ENCODE data around the gene AOX1. TPM values are rescaled to one million over a fixed set of nuclear protein-coding genes. Genes with fewer than 3 reads are reported as not detected.

AOX1 gene
- total and polyA plus RNA-seq, 2 of the 8 experiments (the other 6 are each of a cell fraction or from before 2014, with no cell fraction given): 5.6 to 8.3 TPM

DNA sequence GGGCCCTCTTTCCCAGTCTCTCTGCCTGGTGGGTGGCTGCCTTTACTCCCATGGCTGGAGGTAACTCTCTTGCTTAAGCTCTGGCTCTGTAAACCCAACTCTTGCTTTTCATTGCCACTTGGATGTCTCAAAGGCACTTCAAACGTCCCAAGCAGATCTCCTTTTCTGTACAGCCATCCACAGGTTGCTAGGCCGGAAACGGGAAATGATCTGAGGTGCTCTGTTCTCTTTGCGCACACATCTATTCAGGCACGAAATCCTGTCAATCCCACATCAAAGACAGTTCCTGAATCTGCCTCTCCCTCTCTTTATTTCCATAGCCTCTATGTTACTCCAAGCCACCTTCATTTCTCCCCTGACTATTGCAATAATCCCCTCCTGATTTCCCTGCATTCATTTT lies 87.4 kb downstream of the AOX1 start:
- no peaks in the 10 kb centered on the region for H3K36me3 ChIP-seq (ENCODE audit: control insufficient read depth in 2 of 4, insufficient read depth in 4 of 4, low read length in 3 of 4)
- H2BK12ac ChIP-seq (ENCODE audit: low read depth, low read length): no peak overlapping the region
- H3K4me3 ChIP-seq (ENCODE audit: extremely low read depth in 1 of 4, insufficient read depth in 2 of 4, low read depth in 3 of 4, low read length in 4 of 4): no peak overlapping the region
- no peaks in the 10 kb centered on the region for H3K79me1 ChIP-seq (ENCODE audit: low read depth, low read length)
- no peak overlapping the region for H3K9ac ChIP-seq (replicated peaks in 1 of 4; ENCODE audit: extremely low read depth in 1 of 4, low read depth in 3 of 4, low read length in 3 of 4)
- CTCF ChIA-PET (ENCODE audit: partially characterized antibody): interaction anchor here (1.1 to 1.4 kb wide), 2 partner anchors 31 to 118 kb away, joined by 3 to 5 read pairs; no protein-coding TSS in a partner anchor
- H4K91ac ChIP-seq (replicated peaks; ENCODE audit: insufficient read length, low read length): no peak overlapping the region
- H3K56ac ChIP-seq (replicated peaks; ENCODE audit: insufficient read length, low read depth, low read length): no peak overlapping the region
- H2AK5ac ChIP-seq (ENCODE audit: low read depth, low read length): no peak overlapping the region
- H3K23ac ChIP-seq (ENCODE audit: insufficient read length): no peak overlapping the region
- no peak overlapping the region for H3K27ac ChIP-seq (ENCODE audit: low read depth, low read length)
- H2BK120ac ChIP-seq (replicated peaks; ENCODE audit: low read depth, low read length): no peak overlapping the region
- no peaks in the 10 kb centered on the region for H4K20me1 ChIP-seq (replicated peaks in 1 of 2; ENCODE audit: control insufficient read depth in 1 of 2, insufficient read depth in 2 of 2, low read length in 2 of 2)
- no peak overlapping the region for H4K5ac ChIP-seq (ENCODE audit: insufficient read length, low read depth, low read length)
- H3K4me2 ChIP-seq (ENCODE audit: insufficient read depth in 1 of 2, low read depth in 2 of 2, low read length in 2 of 2): no peak overlapping the region
- H3K18ac ChIP-seq (ENCODE audit: extremely low read depth, low read length): no peak overlapping the region
- H3K79me2 ChIP-seq (ENCODE audit: control insufficient read depth in 1 of 2, insufficient read depth in 2 of 2, low read length in 2 of 2): no peaks in the 10 kb centered on the region
- no peak overlapping the region for H3K14ac ChIP-seq (ENCODE audit: insufficient read length)
- no peaks in the 10 kb centered on the region for H3K27me3 ChIP-seq (replicated peaks in 1 of 4; ENCODE audit: control insufficient read depth in 3 of 4, extremely low read depth in 1 of 4, insufficient read depth in 3 of 4, low read length in 3 of 4)
- no peaks in the 10 kb centered on the region for H3K9me3 ChIP-seq (ENCODE audit: insufficient read depth in 2 of 2, low read depth in 1 of 2, low read length in 1 of 2)
- no peak overlapping the region for H4K8ac ChIP-seq (ENCODE audit: extremely low read depth, insufficient read depth, low read length)
- POLR2A ChIA-PET (ENCODE audit: partially characterized antibody): no interaction called here
- FAIRE-seq (no peak), DNase-seq (ENCODE audit: low read depth in 1 of 2, low spot score in 2 of 2) (no peak)
- H3K4me1 ChIP-seq (replicated peaks in 1 of 4; ENCODE audit: control insufficient read depth in 3 of 4, insufficient read depth in 4 of 4, low read length in 3 of 4): no peaks in the 10 kb centered on the region
- no peak overlapping the region for H2BK5ac ChIP-seq (ENCODE audit: low read depth, low read length)
- no peak overlapping the region for H3K4ac ChIP-seq (replicated peaks; ENCODE audit: insufficient read length, low read depth, low read length)
- no peak overlapping the region for H2AFZ ChIP-seq (ENCODE audit: low read length)
- no peaks in the 10 kb centered on the region for H3K23me2 ChIP-seq (ENCODE audit: low read depth, low read length)
- no peak overlapping the region for H2BK20ac ChIP-seq (ENCODE audit: low read length)
- no peak overlapping the region for H2BK15ac ChIP-seq (ENCODE audit: low read length)
- 86% methylated on average over 5 of the region's 5 CpGs; no CpG with 5 or more reads in 1 of the 2 experiments for WGBS, 2 experiments (ENCODE audit: extremely low coverage in 1 of 2, insufficient coverage in 1 of 2, insufficient read length in 1 of 2, insufficient replicate concordance in 2 of 2, low coverage in 1 of 2, low lambda C conversion rate in 2 of 2, missing lambda C conversion rate in 1 of 2)
- TF ChIP-seq NANOG (IDR thresholded peaks at IDR 0.05; ENCODE audit: insufficient read depth, low read depth, low read length, poor library complexity, severe bottlenecking) (no peak), SRF (IDR thresholded peaks at IDR 0.05; ENCODE audit: low read depth, low read length) (no peak), BACH1 (IDR thresholded peaks at IDR 0.05; ENCODE audit: low read length) (no peak), CBX8 (IDR thresholded peaks at IDR 0.05; ENCODE audit: borderline replicate concordance, low read depth, low read length) (no peak), SIX5 (IDR thresholded peaks at IDR 0.05; ENCODE audit: low read depth, low read length) (no peak), RAD21 (IDR thresholded peaks at IDR 0.05 in 1 of 2, conservative IDR thresholded peaks at IDR 0.05 in 1 of 2; ENCODE audit: low read depth in 2 of 2, low read length in 2 of 2) (no peak), SIRT6 (IDR thresholded peaks at IDR 0.05; ENCODE audit: low read length) (no peak)
- TF ChIP-seq, protein P1, sequence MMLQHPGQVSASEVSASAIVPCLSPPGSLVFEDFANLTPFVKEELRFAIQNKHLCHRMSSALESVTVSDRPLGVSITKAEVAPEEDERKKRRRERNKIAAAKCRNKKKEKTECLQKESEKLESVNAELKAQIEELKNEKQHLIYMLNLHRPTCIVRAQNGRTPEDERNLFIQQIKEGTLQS (IDR thresholded peaks at IDR 0.05; ENCODE audit: insufficient read depth, low read depth, low read length): no peak
